HepG2 (cell line): ENCODE measurements around the gene ABCB6. TPM values are rescaled to one million over a fixed set of nuclear protein-coding genes. Genes with fewer than 3 reads are reported as not detected.

Experiments used
- CHD2 ChIP-seq: IDR thresholded peaks from 2 replicates; pipeline ENCODE4 v1.6.1; 2011; ENCODE audit warnings: low read depth, low read length, improper control_type of control experiment
- EED ChIP-seq: sonication (generic); formaldehyde crosslinking; IDR thresholded peaks from 2 replicates; pipeline ENCODE4 v1.5.0; 2020; ENCODE audit warnings: mild to moderate bottlenecking, missing genetic modification reagents
- GATAD1 ChIP-seq: IDR thresholded peaks from 2 replicates; pipeline ENCODE4 v1.6.1; 2016; ENCODE audit warnings: missing genetic modification reagents, missing compliant biosample characterization
- MAF1 ChIP-seq: sonication (generic); formaldehyde crosslinking; IDR thresholded peaks from 2 replicates; pipeline ENCODE4 v1.5.0; 2020; ENCODE audit warnings: missing genetic modification reagents, borderline replicate concordance
- RAD51 ChIP-seq: fragments of 450-650 bp; IDR thresholded peaks from 2 replicates; pipeline ENCODE4 v1.6.1; 2016; ENCODE audit warnings: borderline replicate concordance
- ZNF383 ChIP-seq: sonication (generic); formaldehyde crosslinking; IDR thresholded peaks from 2 replicates; pipeline ENCODE4 v1.4.0; 2020; ENCODE audit warnings: missing genetic modification reagents, mild to moderate bottlenecking, borderline replicate concordance
- ZNF512B ChIP-seq: sonication (generic); formaldehyde crosslinking; IDR thresholded peaks from 2 replicates; pipeline ENCODE4 v1.5.1; 2020; ENCODE audit warnings: missing genetic modification reagents, mild to moderate bottlenecking, borderline replicate concordance
- ZNF589 ChIP-seq: sonication (generic); formaldehyde crosslinking; conservative IDR thresholded peaks from 2 replicates; pipeline ENCODE4 v1.8.0; 2022; ENCODE audit warnings: mild to moderate bottlenecking, moderate library complexity, missing genetic modification reagents
- ZNF770 ChIP-seq: sonication (generic); formaldehyde crosslinking; IDR thresholded peaks from 2 replicates; pipeline ENCODE4 v1.5.0; 2020; ENCODE audit warnings: mild to moderate bottlenecking, missing genetic modification reagents
- polyA plus RNA-seq, 8 experiments: library from polyadenylated mRNA; depleted of rRNA in 3 of 8; stranded (reverse) in 7 of 8; unstranded in 1 of 8; fragments of >200 nt; fragmentation: Illumina TruSeq in 4 of 8; extraction: Trizol in 4 of 8; gene quantifications; 2 replicates each; pipeline versions ENCODE4 v1.2.1 to v1.2.3, GENCODE V29; 2011 to 2016; ENCODE audit warnings: low read depth in 4 of 8, missing spikeins in 1 of 8, mixed read lengths in 1 of 8; ENCODE audit not compliant: insufficient read depth in 1 of 8
- total RNA-seq, 5 experiments: library from RNA; depleted of rRNA; stranded (reverse); fragments of >200 nt; fragmentation: Illumina TruSeq; extraction: Trizol; gene quantifications; 2 replicates each; pipeline ENCODE4 v1.2.3, GENCODE V29; 2016; ENCODE audit warnings: low read depth in 1 of 5

The ABCB6 gene
- total and polyA plus RNA-seq, 2 of the 13 experiments (the other 11 are each of a cell fraction or from before 2014, with no cell fraction given) = 91.1 to 137 TPM

- TF ChIP-seq ZNF383 (CRISPR knock-in tag) = no peak
- no peak for TF ChIP-seq GATAD1 (CRISPR knock-in tag)
- TF ChIP-seq ZNF512B (CRISPR knock-in tag) = 0 out of 2 replicates have a peak, but pooled peaks have one; percentile 64
- peak; percentile 21; the same call in 1 of the 2 replicates for TF ChIP-seq ZNF770 (CRISPR knock-in tag)
- TF ChIP-seq ZNF589 (CRISPR knock-in tag) = no peak
- no peak for TF ChIP-seq CHD2
- TF ChIP-seq EED (CRISPR knock-in tag) = 0 out of 2 replicates have a peak, but pooled peaks have one; percentile 5
- TF ChIP-seq MAF1 (CRISPR knock-in tag) = peak; percentile 57; the same call in 1 of the 2 replicates
- TF ChIP-seq RAD51 = no peak
Measured at GRCh38 chr2:219230059-219230540, 11.3 kb upstream of the ABCB6 start (continued).
